Vagina (tissue), 2 donors: Measurements from ENCODE around the gene FOXK1. TPM values are rescaled to one million over a fixed set of nuclear protein-coding genes. Genes with fewer than 3 reads are reported as not detected.

Experiments used
- DNase-seq, 2 donors: peaks; one replicate each; pipeline ENCODE4 v3.0.0-alpha.2; 2017; ENCODE audit errors: extremely low spot score in 2 of 2
- H3K27ac ChIP-seq: fragments of 200-600 bp; sonication (generic); one replicate; pipeline ENCODE4 v1.5.1; 2019
- H3K27me3 ChIP-seq: fragments of 200-600 bp; sonication (generic); one replicate; pipeline ENCODE4 v1.5.1; 2019
- H3K36me3 ChIP-seq, 2 donors: fragments of 200-600 bp; sonication (generic); one replicate each; pipeline ENCODE4 v1.5.1; 2017 to 2019
- H3K4me1 ChIP-seq: fragments of 200-600 bp; sonication (generic); one replicate; pipeline ENCODE4 v1.5.1; 2019
- H3K4me3 ChIP-seq, 2 donors: fragments of 200-600 bp; sonication (generic); 1 replicate in 1 of 2; 2 replicates in 1 of 2; pipeline ENCODE4 v1.5.1; 2016 to 2019
- H3K9me3 ChIP-seq: fragments of 200-600 bp; sonication (generic); one replicate; pipeline ENCODE4 v1.5.1; 2019
- CTCF ChIP-seq, 3 experiments: fragments of 450-650 bp in 2 of 3; fragments of 200-600 bp in 1 of 3; sonication (generic) in 1 of 3; IDR thresholded peaks; one replicate each; pipeline ENCODE4 v1.5.1; 2017 to 2019; ENCODE audit warnings: antibody characterized with exemption in 3 of 3, mild to moderate bottlenecking in 2 of 3, moderate library complexity in 2 of 3
- POLR2A ChIP-seq, 2 donors: fragments of 450-650 bp; IDR thresholded peaks; one replicate each; pipeline ENCODE4 v1.6.1; 2017; ENCODE audit warnings: antibody characterized with exemption in 2 of 2, mild to moderate bottlenecking in 2 of 2, moderate library complexity in 2 of 2
- POLR2AphosphoS5 ChIP-seq, 2 donors: sonication (generic); formaldehyde crosslinking; IDR thresholded peaks; one replicate each; pipeline ENCODE4 v1.9.0; 2017; ENCODE audit warnings: antibody characterized with exemption in 2 of 2, mild to moderate bottlenecking in 2 of 2, low read depth in 1 of 2; ENCODE audit not compliant: insufficient read depth in 1 of 2
- intact Hi-C: fragments of 100-400 bp; cut with DNase I; formaldehyde crosslinking; loops from one replicate; pipeline ENCODE4 v1.15.1; 2023
- total RNA-seq: library from RNA; depleted of rRNA; stranded (reverse); fragments of >200 nt; gene quantifications from one replicate; pipeline ENCODE4 v1.2.3, GENCODE V29; 2016

Gene FOXK1
- total RNA-seq, 1 donor from 2014 or later: 28.5 TPM

DNA sequence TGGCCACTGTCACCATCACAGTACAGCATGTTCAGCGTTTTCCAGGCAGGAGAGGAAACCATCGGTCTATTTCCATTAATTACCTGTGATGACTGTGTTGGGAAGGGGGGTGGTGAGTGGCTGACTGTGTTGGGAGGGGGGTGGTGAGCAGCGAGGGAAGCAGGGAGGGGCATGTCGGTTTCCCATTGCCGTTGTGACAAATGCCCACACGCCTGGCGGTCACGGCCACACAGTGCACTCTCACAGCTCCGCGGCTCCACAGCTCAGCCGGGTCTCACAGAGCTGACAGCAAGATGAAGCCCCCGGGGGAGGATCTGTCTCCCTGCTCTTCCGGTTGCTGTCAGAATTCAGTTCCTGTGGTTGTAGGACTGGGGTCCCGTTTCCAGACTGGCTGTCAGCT is 132.3 kb downstream of the FOXK1 start:
- Histone ChIP-seq H3K27ac (no peak overlapping the region), H3K4me3 (no peak overlapping the region), H3K27me3 (no peaks in the 10 kb centered on the region), H3K4me1 (peaks cover 9% of the 10 kb centered on the region), H3K9me3 (no peaks in the 10 kb centered on the region), H3K36me3 (no peaks in the 10 kb centered on the region)
- TF ChIP-seq POLR2AphosphoS5 (IDR thresholded peaks at IDR 0.05; ENCODE audit: insufficient read depth in 1 of 2, low read depth in 1 of 2) (no peak), POLR2A (IDR thresholded peaks at IDR 0.05) (no peak), CTCF (IDR thresholded peaks at IDR 0.05) (no peak)
- intact Hi-C loops: no loop called here
- DNase-seq: no peak

DNA sequence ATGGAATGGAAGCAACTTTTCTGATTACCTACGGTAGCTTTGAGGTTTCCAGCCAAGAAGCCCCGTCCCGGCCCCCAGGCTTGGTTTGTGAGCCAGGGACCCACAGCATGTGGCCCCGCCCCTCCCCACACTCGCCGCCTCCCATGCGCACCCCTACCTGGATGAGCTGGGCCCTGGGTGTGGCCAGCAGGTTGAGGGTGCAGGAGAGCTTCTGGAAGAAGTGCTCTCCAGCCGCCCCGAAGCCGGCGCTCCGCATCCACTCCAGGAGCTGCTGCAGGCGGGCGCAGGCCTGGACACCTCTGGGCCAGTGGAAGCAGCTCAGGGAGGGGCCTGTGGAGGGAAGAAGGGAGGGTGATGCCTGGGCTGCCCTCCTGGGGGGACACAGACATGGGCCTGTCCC is 133.0 kb downstream of the FOXK1 start:
- no peak for DNase-seq
- Histone ChIP-seq H3K4me1 (peaks cover 9% of the 10 kb centered on the region), H3K27ac (no peak overlapping the region), H3K36me3 (no peaks in the 10 kb centered on the region), H3K4me3 (no peak overlapping the region), H3K27me3 (no peaks in the 10 kb centered on the region), H3K9me3 (no peaks in the 10 kb centered on the region)
- TF ChIP-seq POLR2AphosphoS5 (IDR thresholded peaks at IDR 0.05; ENCODE audit: insufficient read depth in 1 of 2, low read depth in 1 of 2): no peak
- intact Hi-C loops: no loop called here

GRCh38 chr7:4815609-4816418 is 133.7 kb downstream of the FOXK1 start:
- no peak for DNase-seq
- no peak overlapping the region for H3K27ac ChIP-seq
- intact Hi-C loops: no loop called here
- no peak overlapping the region for H3K4me3 ChIP-seq
- peaks cover 9% of the 10 kb centered on the region for H3K4me1 ChIP-seq
- H3K36me3 ChIP-seq: no peaks in the 10 kb centered on the region
- TF ChIP-seq POLR2AphosphoS5 (IDR thresholded peaks at IDR 0.05; ENCODE audit: insufficient read depth in 1 of 2, low read depth in 1 of 2) (no peak), CTCF (IDR thresholded peaks at IDR 0.05) (no peak), POLR2A (IDR thresholded peaks at IDR 0.05) (no peak)
- no peaks in the 10 kb centered on the region for H3K9me3 ChIP-seq
- no peaks in the 10 kb centered on the region for H3K27me3 ChIP-seq

DNA sequence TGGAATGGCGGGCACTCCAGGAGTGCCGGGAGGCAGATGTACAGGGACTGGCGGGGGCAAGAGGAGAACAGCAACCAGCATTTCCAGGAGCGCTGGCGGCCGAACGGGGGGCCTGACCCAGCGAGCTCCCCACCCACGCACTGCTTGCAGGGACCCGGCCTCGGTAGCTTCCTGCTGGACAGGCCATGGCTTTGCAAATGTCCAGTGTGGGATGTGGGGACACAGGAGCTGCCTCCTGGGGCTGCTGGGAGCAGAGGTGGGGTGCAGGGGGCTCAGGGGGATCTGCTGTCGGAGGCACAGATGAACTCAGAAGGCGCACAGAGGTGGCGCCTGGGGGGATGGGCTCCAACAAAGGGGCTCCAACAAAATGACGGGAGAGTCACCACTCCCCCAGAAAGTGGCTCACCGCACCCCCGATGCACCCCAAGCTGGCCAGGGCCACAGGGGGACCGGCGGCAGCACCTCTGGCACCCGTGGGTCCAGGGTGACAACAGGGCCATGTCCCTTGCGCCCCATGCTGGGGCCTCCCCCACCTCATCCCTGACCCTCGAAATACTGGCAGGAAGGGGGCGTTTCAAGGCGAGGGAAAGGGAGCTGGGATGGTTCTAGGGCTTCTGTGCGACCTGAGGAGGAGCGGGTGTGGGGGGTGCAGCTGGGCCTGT is 134.5 kb downstream of the FOXK1 start:
- Histone ChIP-seq H3K27me3 (no peaks in the 10 kb centered on the region), H3K4me1 (peaks cover 9% of the 10 kb centered on the region), H3K27ac (no peak overlapping the region), H3K4me3 (no peak overlapping the region), H3K9me3 (no peaks in the 10 kb centered on the region), H3K36me3 (no peaks in the 10 kb centered on the region)
- DNase-seq: no peak
- intact Hi-C loops: no loop called here
- TF ChIP-seq CTCF (IDR thresholded peaks at IDR 0.05) (no peak), POLR2A (IDR thresholded peaks at IDR 0.05) (no peak), POLR2AphosphoS5 (IDR thresholded peaks at IDR 0.05; ENCODE audit: insufficient read depth in 1 of 2, low read depth in 1 of 2) (no peak)

DNA sequence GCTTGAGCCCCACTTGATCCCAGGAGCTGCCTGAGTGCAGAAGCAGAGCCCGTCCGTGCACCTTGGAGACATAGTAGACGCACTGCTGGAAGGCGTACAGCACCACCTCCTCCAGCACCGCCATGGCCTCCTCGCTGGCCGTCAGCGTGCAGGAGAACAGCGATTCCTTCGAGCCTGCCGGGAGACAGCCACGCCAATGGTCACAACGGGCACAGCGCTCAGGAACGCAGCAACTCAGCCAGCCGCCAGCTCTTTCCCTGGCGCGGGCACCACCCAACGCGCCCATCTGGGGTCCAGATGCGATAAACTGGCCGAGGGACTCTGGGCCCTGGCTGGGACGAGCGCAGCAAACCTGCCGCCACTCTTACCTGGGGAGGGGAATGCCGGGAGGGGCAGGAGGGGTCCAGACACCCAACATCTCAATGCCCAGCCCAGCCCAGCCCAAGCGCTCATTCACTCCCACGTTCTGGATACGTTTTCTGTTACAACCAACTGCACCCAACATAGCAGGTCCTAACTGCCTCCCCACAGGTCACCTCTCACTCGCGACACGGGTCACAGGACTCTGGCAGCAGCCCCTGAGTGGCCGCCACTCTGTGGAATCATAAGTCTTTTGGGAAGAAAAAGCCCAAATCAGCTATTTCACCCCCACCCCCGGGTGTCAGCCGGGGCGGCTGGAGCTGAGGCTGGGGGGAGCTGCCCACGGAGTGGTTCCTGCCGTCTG is 135.2 kb downstream of the FOXK1 start:
- TF ChIP-seq POLR2A (IDR thresholded peaks at IDR 0.05): no peak
- TF ChIP-seq POLR2AphosphoS5 (IDR thresholded peaks at IDR 0.05; ENCODE audit: insufficient read depth in 1 of 2, low read depth in 1 of 2): no peak
- TF ChIP-seq CTCF (IDR thresholded peaks at IDR 0.05): no peak
- no peak overlapping the region for H3K4me3 ChIP-seq
- no peaks in the 10 kb centered on the region for H3K9me3 ChIP-seq
- no peaks in the 10 kb centered on the region for H3K36me3 ChIP-seq
- H3K27me3 ChIP-seq: no peaks in the 10 kb centered on the region
- DNase-seq: no peak
- intact Hi-C loops: no loop called here
- no peak overlapping the region for H3K27ac ChIP-seq
- H3K4me1 ChIP-seq: peaks cover 9% of the 10 kb centered on the region
